ENCODE measurements around the gene PDGFD. TPM values are rescaled to one million over a fixed set of nuclear protein-coding genes. Genes with fewer than 3 reads are reported as not detected.

The PDGFD gene
- polyA plus RNA-seq, 1 donor (not counting 4 experiments of a cell fraction or from before 2014, with no cell fraction given): 0.28 TPM

GRCh38 chr11:103898577-103899336 is 265.2 kb downstream of the PDGFD start:
- TF ChIP-seq EZH2 (IDR thresholded peaks at IDR 0.05; ENCODE audit: low read length) (no peak), CTCF (optimal IDR thresholded peaks at IDR 0.05 in 1 of 3, IDR thresholded peaks at IDR 0.05 in 1 of 3, conservative IDR thresholded peaks at IDR 0.05 in 1 of 3; ENCODE audit: extremely low read depth in 1 of 3, insufficient read depth in 2 of 3, low read length in 3 of 3) (no peak)
- FAIRE-seq: no peak
- no peaks in the 10 kb centered on the region for H3K9me1 ChIP-seq (ENCODE audit: control insufficient read depth, extremely low read depth, insufficient read depth, low read length)
- H3K4me1 ChIP-seq (ENCODE audit: control insufficient read depth, extremely low read depth, insufficient read depth, low read length): no peaks in the 10 kb centered on the region
- no peak overlapping the region for H3K4me2 ChIP-seq (ENCODE audit: control insufficient read depth, extremely low read depth, insufficient read depth, low read depth, low read length)
- H3K79me2 ChIP-seq (ENCODE audit: control insufficient read depth, insufficient read depth, low read length): no peaks in the 10 kb centered on the region
- no peaks in the 10 kb centered on the region for H3K36me3 ChIP-seq (ENCODE audit: control insufficient read depth in 2 of 2, extremely low read depth in 1 of 2, insufficient read depth in 2 of 2, low read length in 2 of 2)
- no peaks in the 10 kb centered on the region for H3K9me3 ChIP-seq (ENCODE audit: control insufficient read depth, low read depth, low read length)
- H3K27me3 ChIP-seq (ENCODE audit: control insufficient read depth, extremely low read depth, insufficient read depth, low read length): no peaks in the 10 kb centered on the region
- H3K27ac ChIP-seq (ENCODE audit: control insufficient read depth, insufficient read depth, low read length): no peak overlapping the region
- H2AFZ ChIP-seq (ENCODE audit: control insufficient read depth, low read length): no peak overlapping the region
- no peak for DNase-seq (ENCODE audit: low read depth, low spot score)
- no peak overlapping the region for H3K9ac ChIP-seq (ENCODE audit: control insufficient read depth, extremely low read depth, insufficient read depth, low read length)
- dilution Hi-C loops (cut with MboI; ENCODE audit: extremely low pct_ligation_motif_present, low sequenced_read_pairs): no loop called here
- no peak overlapping the region for H3K4me3 ChIP-seq (ENCODE audit: control insufficient read depth in 2 of 3, extremely low read depth in 1 of 3, insufficient read depth in 2 of 3, low read depth in 1 of 3, low read length in 3 of 3)
- H4K20me1 ChIP-seq (ENCODE audit: control insufficient read depth, extremely low read depth, insufficient read depth, low read length): no peaks in the 10 kb centered on the region

DNA sequence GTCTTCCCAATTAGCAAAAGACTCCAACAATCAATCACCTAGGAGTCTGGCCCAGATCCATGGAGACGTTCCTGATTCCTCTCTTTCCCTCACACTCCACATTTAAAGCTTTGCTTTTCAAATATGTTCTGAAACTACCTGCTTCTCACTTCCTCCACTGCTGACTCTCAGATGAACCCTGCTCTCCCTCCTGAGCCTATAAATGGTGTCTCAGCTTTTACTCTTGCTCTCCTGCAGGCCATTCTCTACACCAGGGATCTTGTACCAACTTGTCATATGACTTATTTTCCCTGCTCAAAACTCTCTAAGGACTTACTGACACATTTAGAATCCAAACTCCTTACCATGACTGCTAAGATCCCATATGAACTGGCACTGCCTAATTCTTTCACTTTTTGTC is 265.9 kb downstream of the PDGFD start:
- Histone ChIP-seq H3K27me3 (ENCODE audit: control insufficient read depth, extremely low read depth, insufficient read depth, low read length) (no peaks in the 10 kb centered on the region), H3K9me1 (ENCODE audit: control insufficient read depth, extremely low read depth, insufficient read depth, low read length) (no peaks in the 10 kb centered on the region), H3K4me2 (ENCODE audit: control insufficient read depth, extremely low read depth, insufficient read depth, low read depth, low read length) (no peak overlapping the region), H3K4me3 (ENCODE audit: control insufficient read depth in 2 of 3, extremely low read depth in 1 of 3, insufficient read depth in 2 of 3, low read depth in 1 of 3, low read length in 3 of 3) (no peak overlapping the region), H2AFZ (ENCODE audit: control insufficient read depth, low read length) (no peak overlapping the region), H3K9me3 (ENCODE audit: control insufficient read depth, low read depth, low read length) (no peaks in the 10 kb centered on the region), H3K9ac (ENCODE audit: control insufficient read depth, extremely low read depth, insufficient read depth, low read length) (no peak overlapping the region), H3K79me2 (ENCODE audit: control insufficient read depth, insufficient read depth, low read length) (no peaks in the 10 kb centered on the region), H3K4me1 (ENCODE audit: control insufficient read depth, extremely low read depth, insufficient read depth, low read length) (no peaks in the 10 kb centered on the region), H3K36me3 (ENCODE audit: control insufficient read depth in 2 of 2, extremely low read depth in 1 of 2, insufficient read depth in 2 of 2, low read length in 2 of 2) (no peaks in the 10 kb centered on the region), H3K27ac (ENCODE audit: control insufficient read depth, insufficient read depth, low read length) (no peak overlapping the region), H4K20me1 (ENCODE audit: control insufficient read depth, extremely low read depth, insufficient read depth, low read length) (no peaks in the 10 kb centered on the region)
- FAIRE-seq (no peak), DNase-seq (ENCODE audit: low read depth, low spot score) (no peak)
- dilution Hi-C loops (cut with MboI; ENCODE audit: extremely low pct_ligation_motif_present, low sequenced_read_pairs): no loop called here
- TF ChIP-seq CTCF (optimal IDR thresholded peaks at IDR 0.05 in 1 of 3, IDR thresholded peaks at IDR 0.05 in 1 of 3, conservative IDR thresholded peaks at IDR 0.05 in 1 of 3; ENCODE audit: extremely low read depth in 1 of 3, insufficient read depth in 2 of 3, low read length in 3 of 3): no peak
- TF ChIP-seq EZH2 (IDR thresholded peaks at IDR 0.05; ENCODE audit: low read length): no peak
